H54 (cell line): ENCODE data around the gene CD200R1L.
A peak's percentile ranks its signal among the peaks of the same experiment; 100 is the strongest.

Experiments used
- DNase-seq: peaks from one replicate; pipeline ENCODE4 v3.0.0; 2011; ENCODE audit warnings: low spot score, mixed read lengths; ENCODE audit not compliant: insufficient read length
- FAIRE-seq: peaks from 3 replicates; lab custom pipeline; 2011; peaks lifted over from hg19 to GRCh38; lab: Jason Lieb, UNC
- POLR2A ChIP-seq: IDR thresholded peaks from 2 replicates; pipeline ENCODE4 v1.6.1; 2011; ENCODE audit warnings: low read depth, mild to moderate bottlenecking, low read length

Gene CD200R1L

GRCh38 chr3:112846764-112847163, at the start of gene CD200R1L:
Gene CD200R1L, minus strand, starts transcription at chr3:112846864. Its CDS starts 17,497 bp downstream, at chr3:112829367.
- no peak for TF ChIP-seq POLR2A
- DNase-seq (no peak), FAIRE-seq (no peak)

- TF ChIP-seq POLR2A = no peak
- FAIRE-seq (peak; percentile 98), DNase-seq (peak; percentile 8)
Measured at GRCh38 chr3:112894258-112894657, 47.6 kb upstream of the CD200R1L start.

- no peak for TF ChIP-seq POLR2A
- FAIRE-seq (no peak), DNase-seq (no peak)
Measured at GRCh38 chr3:112889357-112889756, 42.7 kb upstream of the CD200R1L start.

DNA sequence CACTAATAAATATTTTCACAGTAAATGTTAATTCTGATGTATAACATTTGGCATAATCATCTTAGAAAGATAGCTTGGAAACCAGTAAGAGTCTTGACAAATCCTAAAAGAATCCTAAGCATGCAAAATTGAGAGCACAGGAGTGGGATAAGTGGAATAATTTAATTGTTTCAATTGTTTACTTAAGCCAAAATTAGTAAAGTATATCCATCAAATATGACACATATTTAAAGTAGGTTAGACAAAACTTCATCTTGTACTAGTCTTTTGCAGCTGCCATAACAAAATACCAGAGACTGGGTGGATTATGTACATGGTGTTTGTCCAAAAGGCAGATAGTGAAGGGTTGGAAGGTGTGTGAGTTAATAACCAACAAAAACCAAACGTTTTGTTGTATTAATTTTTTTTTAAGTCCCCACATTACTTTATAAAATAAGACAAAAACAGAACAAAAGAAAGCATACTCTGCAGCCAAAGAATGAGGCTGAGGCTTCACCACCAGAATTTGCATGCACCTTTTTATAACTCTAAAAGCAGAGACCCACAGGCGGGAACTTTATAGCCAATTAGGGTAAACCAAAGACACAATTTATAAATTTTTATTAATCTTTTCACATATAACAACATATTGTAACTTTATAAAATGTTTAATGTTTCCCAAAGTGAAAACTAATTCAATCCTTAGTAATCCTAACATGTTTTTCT, 41.9 kb upstream of the CD200R1L start:
- no peak for TF ChIP-seq POLR2A
- DNase-seq (no peak), FAIRE-seq (peak; percentile 53)

DNA sequence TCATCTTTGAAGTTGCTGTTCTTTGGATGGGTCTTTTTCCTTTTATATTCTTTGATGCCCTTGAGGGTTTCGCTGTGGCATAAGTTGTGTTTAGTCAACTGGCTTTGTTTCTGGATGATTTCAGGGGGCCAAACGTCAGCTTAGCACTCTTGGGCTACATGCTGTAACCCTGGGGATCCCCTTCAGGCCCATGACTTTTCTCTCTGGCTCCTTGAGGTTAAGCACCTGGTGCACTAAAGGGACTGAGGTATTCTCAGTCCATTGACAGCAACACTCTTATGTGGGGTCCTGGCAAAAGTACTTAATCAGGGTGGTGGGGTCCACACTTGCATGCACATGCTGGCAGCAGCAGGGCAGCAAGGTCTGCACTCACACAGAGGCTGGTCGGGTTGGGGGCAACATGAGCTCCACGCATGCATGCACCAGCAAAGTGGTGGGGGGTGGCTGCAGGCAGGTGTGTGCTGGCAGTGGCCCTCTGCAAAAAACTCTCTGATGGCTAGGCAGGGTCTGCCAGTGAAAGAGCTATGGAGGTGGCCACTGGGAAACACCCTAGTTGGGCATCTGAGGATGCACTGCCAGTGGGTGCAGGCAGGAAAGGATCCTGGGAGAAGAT, 38.1 kb upstream of the CD200R1L start:
- no peak for FAIRE-seq

DNA sequence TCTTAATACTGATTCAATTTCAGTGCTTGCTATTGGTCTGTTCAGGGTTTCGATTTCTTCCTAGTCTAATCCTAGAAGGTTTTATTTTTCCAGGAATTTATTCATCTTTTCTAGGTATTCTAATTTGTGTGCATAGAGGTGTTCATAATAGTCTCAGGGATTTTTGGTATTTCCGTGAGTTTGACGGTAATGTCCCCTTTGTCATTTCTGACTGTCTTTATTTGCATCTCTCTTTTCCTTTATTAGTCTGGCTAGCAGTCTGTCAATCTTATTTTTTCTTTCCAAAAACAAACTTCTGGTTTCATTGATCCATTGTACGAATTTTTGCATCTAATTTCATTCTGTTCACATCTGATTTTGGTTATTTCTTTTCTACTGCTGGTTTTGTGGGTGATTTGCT, 35.2 kb upstream of the CD200R1L start:
- TF ChIP-seq POLR2A = no peak
- no peak for FAIRE-seq
- no peak for DNase-seq

More for the DNA sequence above, 38.1 kb upstream of the CD200R1L start:
- no peak for DNase-seq
- TF ChIP-seq POLR2A = no peak

DNA sequence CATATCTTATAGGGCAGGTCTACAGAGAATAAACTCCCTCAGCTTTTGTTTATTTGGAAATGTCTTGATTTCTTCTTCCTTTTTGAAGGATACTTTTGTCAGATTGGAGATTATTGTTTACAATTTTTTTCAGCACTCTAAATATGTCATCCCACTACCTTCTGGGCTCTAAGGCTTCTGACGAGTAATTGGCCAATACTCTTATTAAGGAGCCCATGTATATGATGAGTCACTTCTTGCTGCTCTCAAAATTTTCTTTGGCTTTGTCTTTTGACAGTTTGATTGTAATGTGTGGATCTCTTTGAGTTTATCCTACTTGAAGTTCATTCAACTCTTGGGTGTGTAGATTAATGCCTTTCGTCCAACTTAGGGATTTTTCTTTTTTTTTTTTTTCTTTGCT, 28.9 kb upstream of the CD200R1L start:
- FAIRE-seq = no peak
- no peak for TF ChIP-seq POLR2A
- no peak for DNase-seq

DNA sequence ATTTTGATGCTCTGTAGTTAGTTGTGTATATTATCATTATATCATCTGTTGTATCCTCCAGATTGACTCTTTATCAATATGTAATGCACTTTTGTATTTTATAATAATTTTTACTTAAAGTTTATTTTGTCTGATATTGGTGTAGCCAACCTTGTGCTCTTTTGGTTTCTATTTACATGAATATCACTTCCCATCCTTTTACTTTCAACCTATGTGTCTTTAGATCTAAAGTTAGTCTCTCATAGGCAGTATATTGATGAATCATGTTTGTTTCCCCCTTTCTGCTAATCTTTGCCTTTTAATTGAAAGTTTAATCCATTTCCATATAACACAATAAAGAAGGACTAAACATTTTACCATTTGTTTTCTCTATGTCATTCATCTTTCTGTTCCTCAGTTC, 28.1 kb upstream of the CD200R1L start:
- FAIRE-seq = no peak
- DNase-seq = no peak
- no peak for TF ChIP-seq POLR2A

DNA sequence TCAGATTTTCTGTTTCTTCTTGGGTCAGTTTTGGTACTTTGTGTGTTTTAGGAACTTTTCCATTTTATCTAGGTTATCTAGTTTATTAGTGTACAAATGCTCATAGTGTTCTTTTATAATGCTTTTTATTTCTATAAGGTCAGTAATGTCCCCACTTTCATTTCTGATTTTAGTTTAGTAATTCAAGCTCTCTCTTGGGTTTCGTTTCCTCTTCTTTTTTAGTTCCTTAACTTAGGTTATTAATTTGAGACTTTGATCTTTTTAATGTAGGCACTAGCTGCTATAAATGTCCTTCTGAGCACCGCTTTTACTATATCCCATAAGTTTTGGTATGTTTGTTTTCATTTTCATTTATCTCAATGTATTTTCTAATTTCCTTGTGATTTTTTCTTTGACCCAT, 27.0 kb upstream of the CD200R1L start:
- no peak for DNase-seq
- FAIRE-seq = no peak
- TF ChIP-seq POLR2A = no peak

GRCh38 chr3:112871735-112872134, 25.1 kb upstream of the CD200R1L start:
- DNase-seq = no peak
- FAIRE-seq = no peak
- no peak for TF ChIP-seq POLR2A

- FAIRE-seq (no peak), DNase-seq (no peak)
- TF ChIP-seq POLR2A = no peak
Measured at GRCh38 chr3:112865757-112866156, 19.1 kb upstream of the CD200R1L start.

DNA sequence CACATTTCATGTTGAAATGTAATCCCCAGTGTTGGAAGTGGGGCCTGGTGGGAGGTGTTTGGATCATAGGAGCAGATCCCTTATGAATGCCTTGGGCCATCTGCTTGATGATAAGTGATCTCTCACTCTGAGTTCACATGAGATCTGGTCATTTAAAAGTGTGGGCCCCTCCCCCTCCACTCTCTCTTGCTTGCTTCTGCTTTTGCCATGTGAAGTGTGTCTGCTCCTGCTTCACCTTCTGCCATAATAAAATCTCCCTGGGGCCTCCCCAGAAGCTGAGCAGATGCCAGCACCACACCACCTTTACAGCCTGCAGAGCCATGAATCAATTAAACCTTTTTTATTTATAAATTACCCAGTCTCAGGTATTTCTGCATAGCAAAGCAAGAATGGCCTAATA, 14.2 kb upstream of the CD200R1L start:
- DNase-seq (no peak), FAIRE-seq (no peak)
- TF ChIP-seq POLR2A = no peak

DNA sequence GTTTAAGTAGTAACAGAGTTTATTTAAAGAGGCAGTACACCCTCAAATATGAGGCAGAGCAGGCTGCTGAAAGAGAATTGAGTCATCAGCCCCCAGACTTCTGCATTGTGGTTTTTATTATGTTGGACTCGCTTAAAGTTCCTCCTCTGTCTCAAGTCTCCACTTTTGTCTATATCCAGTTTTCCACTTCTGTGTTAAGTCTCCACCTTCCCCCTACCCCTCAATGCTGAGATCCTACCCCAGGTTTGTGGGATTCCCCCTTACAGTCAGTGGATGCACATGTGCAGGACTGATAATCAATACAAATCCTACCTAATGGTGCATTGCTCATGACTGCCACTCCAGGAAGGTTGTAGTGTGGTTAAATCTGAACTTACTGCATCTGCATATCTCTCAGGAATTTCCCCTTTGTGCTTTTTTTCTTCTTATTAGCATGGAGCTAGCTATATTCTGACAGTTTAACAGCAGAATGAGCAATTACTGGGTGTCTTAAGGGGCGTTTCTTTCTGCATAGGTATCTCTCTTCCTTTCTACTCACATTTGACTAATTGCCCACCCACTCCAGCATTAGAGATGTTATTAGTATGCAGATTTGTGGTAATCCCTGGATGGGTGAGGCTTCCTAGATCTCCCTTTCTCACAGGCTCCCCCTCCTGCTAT, 11.9 kb upstream of the CD200R1L start:
- DNase-seq (no peak), FAIRE-seq (no peak)
- no peak for TF ChIP-seq POLR2A

- no peak for TF ChIP-seq POLR2A
- DNase-seq = no peak
- FAIRE-seq = no peak
Measured at GRCh38 chr3:112857526-112857925, 10.9 kb upstream of the CD200R1L start.
